Measurements from ENCODE around the gene KRTAP12-3.

- no peak for TF ChIP-seq GATA2 (IDR thresholded peaks at IDR 0.05; ENCODE audit: low read depth, low read length)
- no peak for TF ChIP-seq GATA3 (IDR thresholded peaks at IDR 0.05; ENCODE audit: low read depth, low read length)
These were observed 41.8 kb downstream of the KRTAP12-3 start for GRCh38 chr21:44699502-44700001.
